Progenitor cell of endocrine pancreas (in vitro differentiated cells): Measurements from ENCODE around the gene GNG8. TPM values are rescaled to one million over a fixed set of nuclear protein-coding genes. Genes with fewer than 3 reads are reported as not detected.

Experiments used
- DNase-seq: peaks from one replicate; pipeline ENCODE4 v3.0.0; 2021; ENCODE audit warnings: low spot score; ENCODE audit not compliant: unreplicated experiment
- H3K27ac Mint-ChIP-seq: 2 replicates; pipeline ENCODE4 v1.8.0; 2021; ENCODE audit warnings: mild to moderate bottlenecking, moderate library complexity, mixed read lengths
- H3K27me3 Mint-ChIP-seq: 2 replicates; pipeline ENCODE4 v1.8.0; 2021; ENCODE audit warnings: mixed read lengths
- H3K36me3 Mint-ChIP-seq: 2 replicates; pipeline ENCODE4 v1.8.0; 2022; ENCODE audit warnings: mixed read lengths; ENCODE audit not compliant: insufficient read depth
- H3K4me1 Mint-ChIP-seq: 2 replicates; pipeline ENCODE4 v1.8.0; 2021; ENCODE audit warnings: low read depth, mixed read lengths
- H3K4me3 Mint-ChIP-seq: 2 replicates; pipeline ENCODE4 v1.8.0; 2021; ENCODE audit warnings: low read depth, mild to moderate bottlenecking, moderate library complexity, mixed read lengths
- H3K9me3 Mint-ChIP-seq: 2 replicates; pipeline ENCODE4 v1.8.0; 2021; ENCODE audit warnings: low read depth, mixed read lengths
- total RNA-seq: library from RNA; stranded (reverse); gene quantifications from 2 replicates; pipeline ENCODE4 v1.2.1, GENCODE V29; 2021
- TF ChIP-seq, protein P1 (sequence below): fragments of 200-600 bp; sonication (generic); IDR thresholded peaks from one replicate; pipeline ENCODE4 v1.5.0; 2021; ENCODE audit warnings: antibody characterized with exemption, mild to moderate bottlenecking; ENCODE audit not compliant: unreplicated experiment

GNG8 gene
- total RNA-seq, 1 donor from 2014 or later, result not detected

DNA sequence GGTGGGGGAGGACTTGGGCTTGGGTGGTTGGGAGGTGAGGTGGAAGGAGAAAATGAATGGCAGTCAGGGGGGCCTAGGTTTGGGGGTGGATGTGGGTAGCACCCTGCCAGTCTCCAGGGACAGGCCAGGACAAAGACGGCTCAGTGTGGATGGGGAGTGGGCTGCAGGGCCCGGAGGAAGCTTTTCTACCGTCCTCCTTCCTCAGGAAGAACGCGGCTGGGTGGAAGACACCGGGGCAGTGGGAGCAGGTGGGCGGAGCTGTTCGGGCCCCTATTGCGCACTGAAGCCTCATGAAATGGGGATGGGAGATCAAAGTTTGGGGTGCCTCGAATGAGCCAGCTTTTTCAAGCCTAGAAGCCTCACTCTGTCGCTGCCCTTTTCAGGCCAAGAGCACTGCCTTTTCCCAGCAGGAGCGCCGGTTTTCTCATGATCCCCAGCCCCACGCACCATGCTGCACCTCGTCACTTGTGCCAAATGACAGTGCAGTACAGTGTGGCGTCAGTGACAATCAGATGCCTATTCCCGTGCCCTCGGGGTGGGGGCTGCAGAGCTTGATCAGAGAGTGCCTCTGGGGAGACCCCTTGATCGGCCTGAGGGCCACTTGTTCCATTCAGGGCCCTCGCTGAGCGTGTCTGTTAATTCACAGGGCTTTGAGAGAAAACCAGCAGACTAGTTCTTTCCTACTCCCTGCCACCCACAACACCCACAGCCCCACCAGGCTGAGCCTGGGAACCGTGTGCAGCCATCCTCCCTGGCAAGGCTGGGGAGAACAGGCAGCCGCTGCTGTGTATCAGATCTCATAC lies 33.4 kb downstream of the GNG8 start:
- Mint-ChIP-seq H3K9me3 (peaks cover 7% of the 10 kb centered on the region), H3K4me3 (peak overlapping the region; percentile 97), H3K27me3 (no peaks in the 10 kb centered on the region), H3K36me3 (peaks cover 5% of the 10 kb centered on the region), H3K27ac (peak overlapping the region; percentile 97), H3K4me1 (peaks cover 32% of the 10 kb centered on the region)
- DNase-seq, result no peak
- TF ChIP-seq, protein P1, sequence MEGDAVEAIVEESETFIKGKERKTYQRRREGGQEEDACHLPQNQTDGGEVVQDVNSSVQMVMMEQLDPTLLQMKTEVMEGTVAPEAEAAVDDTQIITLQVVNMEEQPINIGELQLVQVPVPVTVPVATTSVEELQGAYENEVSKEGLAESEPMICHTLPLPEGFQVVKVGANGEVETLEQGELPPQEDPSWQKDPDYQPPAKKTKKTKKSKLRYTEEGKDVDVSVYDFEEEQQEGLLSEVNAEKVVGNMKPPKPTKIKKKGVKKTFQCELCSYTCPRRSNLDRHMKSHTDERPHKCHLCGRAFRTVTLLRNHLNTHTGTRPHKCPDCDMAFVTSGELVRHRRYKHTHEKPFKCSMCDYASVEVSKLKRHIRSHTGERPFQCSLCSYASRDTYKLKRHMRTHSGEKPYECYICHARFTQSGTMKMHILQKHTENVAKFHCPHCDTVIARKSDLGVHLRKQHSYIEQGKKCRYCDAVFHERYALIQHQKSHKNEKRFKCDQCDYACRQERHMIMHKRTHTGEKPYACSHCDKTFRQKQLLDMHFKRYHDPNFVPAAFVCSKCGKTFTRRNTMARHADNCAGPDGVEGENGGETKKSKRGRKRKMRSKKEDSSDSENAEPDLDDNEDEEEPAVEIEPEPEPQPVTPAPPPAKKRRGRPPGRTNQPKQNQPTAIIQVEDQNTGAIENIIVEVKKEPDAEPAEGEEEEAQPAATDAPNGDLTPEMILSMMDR, result no peak

DNA sequence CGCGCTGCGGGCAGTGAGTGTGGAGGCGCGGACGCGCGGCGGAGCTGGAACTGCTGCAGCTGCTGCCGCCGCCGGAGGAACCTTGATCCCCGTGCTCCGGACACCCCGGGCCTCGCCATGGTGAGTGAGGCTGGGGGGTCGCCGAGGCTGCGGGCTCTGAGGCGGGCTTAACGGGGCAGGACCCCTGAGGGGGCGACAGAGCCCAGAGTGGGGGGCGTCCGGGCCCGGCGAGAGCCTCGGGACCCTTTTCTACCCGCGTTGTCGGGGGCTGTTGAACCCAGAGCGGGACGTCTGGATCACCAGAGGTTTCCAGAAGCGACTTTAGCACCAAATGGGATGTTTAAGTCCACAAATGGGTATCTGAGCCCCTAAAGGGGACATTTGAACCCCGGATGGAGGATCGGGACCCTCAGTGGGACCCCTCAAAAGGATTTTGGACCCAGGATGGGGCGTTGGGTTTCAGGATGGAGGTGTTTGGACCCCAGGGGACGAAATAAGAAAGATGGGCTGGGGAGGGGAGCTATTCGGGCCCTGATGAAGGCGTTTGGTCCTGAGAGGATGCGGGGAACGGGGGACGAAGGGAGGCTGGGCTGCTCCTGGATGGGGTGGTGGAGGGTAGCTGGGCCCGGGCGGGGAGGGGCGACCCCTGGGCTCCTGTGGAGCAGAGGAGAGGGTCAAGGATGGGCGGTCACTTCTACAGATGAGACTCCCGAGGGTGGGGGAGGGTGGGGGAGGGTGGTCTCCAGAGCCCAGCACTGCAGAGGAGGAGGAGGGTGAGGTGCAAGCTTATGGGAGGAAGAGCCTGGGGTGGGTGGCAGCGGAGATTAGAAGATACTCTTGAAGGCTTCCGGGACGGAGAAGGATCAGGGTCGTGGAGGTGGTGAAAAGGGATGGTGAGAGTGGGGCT lies 34.4 kb downstream of the GNG8 start, which contains the start of gene CALM3:
Gene CALM3 (plus strand): TSS at position 13 of the 907 bp plus-strand sequence. CDS start 105 bp downstream, at position 118.
- peak within 1 kb of the TSS; percentile 97 for H3K4me3 Mint-ChIP-seq
- H3K27me3 Mint-ChIP-seq, result no peaks in the 10 kb centered on the region
- peak within 1 kb of the TSS; percentile 100 for H3K27ac Mint-ChIP-seq
- DNase-seq, result no peak
- peaks cover 3% of the 10 kb centered on the region for H3K36me3 Mint-ChIP-seq
- H3K4me1 Mint-ChIP-seq, result peaks cover 32% of the 10 kb centered on the region
- TF ChIP-seq, protein P1, result no peak
- peaks cover 7% of the 10 kb centered on the region for H3K9me3 Mint-ChIP-seq

DNA sequence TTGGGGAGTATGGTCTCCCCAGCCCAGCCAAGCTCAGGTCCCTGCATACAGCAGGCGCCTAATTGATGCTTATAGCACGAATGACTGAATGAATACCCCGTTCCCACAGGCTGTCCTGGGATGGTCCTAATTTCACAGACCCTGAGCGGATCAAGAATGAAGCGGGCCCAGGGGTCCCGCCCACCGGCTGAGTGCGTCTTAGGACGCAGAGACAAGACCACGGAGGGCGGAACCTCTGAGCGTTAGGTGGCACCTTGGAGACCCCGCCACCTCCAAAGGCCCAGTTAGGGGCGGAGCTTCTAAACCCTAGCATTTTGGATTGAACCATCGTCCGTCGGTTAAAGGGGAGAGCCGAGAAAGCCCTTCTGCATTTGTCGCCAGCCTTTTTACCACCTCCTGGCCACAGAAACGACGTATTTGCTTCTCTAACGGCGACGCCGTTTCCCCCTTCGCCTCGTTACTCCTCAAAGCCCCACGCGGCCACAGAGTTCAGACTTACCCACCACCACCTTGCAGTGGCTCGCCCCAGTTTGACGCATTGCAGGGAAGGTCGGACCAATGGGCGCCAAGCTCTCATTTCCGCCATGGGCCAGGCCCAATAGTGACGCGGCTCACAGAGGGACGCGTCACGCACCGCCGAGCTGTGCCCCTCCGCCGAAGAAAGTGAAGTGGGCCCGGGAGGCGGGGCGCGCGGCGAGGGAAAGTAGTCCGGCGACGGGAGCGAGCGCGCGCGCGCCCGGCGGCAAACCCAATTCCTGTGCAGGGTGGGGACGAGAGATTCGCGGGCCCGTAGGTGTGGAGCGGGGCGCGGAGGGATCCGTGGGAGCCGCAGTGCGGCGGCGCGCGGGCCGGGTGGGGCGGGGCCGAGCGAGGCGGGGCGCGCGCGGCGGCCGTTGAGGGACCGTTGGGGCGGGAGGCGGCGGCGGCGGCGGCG lies 35.4 kb downstream of the GNG8 start:
- Mint-ChIP-seq H3K27ac (peak overlapping the region; percentile 100), H3K36me3 (peaks cover 1% of the 10 kb centered on the region), H3K4me1 (peaks cover 27% of the 10 kb centered on the region), H3K27me3 (no peaks in the 10 kb centered on the region), H3K4me3 (peak overlapping the region; percentile 97), H3K9me3 (peaks cover 7% of the 10 kb centered on the region)
- TF ChIP-seq, protein P1, result no peak
- DNase-seq, result peak; percentile 97

DNA sequence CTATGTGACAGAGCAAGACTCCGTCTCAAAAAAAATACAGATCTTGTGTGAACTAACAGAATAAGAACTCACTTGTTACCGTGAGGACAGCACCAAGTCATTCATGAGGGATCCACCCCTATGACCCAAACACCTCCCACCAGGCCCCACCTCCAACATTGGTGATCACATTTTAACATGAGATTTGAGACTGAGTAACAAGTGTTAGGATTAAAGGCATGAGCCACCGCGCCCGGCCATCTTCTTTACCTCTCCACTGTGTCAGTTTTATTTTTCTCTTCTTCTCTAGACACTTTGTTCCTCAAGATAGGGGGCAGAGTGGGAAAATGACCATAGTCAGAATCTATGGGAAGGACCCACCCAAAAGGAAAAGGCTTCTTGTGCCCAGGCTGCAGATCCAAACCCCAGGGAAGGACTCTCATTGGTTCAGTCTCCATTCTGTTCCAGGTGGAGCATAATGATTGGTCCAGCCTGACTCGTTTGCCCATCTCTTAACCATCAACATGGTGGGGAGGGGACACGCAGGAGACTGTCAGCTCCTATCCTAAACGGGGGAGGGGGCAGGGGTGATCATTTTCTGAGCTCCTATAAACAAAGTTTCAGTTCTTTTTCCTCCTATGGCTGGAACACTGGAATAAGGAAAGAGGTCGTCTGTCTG lies 36.2 kb downstream of the GNG8 start:
- Mint-ChIP-seq H3K4me1 (peaks cover 24% of the 10 kb centered on the region), H3K27me3 (no peaks in the 10 kb centered on the region), H3K36me3 (peaks cover 1% of the 10 kb centered on the region), H3K27ac (peak overlapping the region; percentile 100), H3K4me3 (peak overlapping the region; percentile 97), H3K9me3 (peaks cover 7% of the 10 kb centered on the region)
- TF ChIP-seq, protein P1, result no peak
- no peak for DNase-seq
